Ovary (tissue), 9 donors: Measurements from ENCODE around the gene ZSWIM6. TPM values are rescaled to one million over a fixed set of nuclear protein-coding genes. Genes with fewer than 3 reads are reported as not detected.

ENCODE experiments used
- DNase-seq, 5 donors: peaks; one replicate each; pipeline ENCODE4 v3.0.0-alpha.2; 2019 to 2020
- H3K27ac ChIP-seq, 2 donors: fragments of 200-600 bp; one replicate each; pipeline versions ENCODE4 v1.5.1 to v1.8.0; 2019 to 2022
- H3K27me3 ChIP-seq: fragments of 200-600 bp; one replicate; pipeline ENCODE4 v1.8.0; 2022
- H3K36me3 ChIP-seq: fragments of 200-600 bp; sonication (generic); one replicate; pipeline ENCODE4 v1.5.1; 2019
- H3K4me1 ChIP-seq: one replicate; pipeline ENCODE4 v1.8.1; 2013; ENCODE audit warnings: mild to moderate bottlenecking, moderate library complexity; ENCODE audit not compliant: insufficient read depth
- H3K4me3 ChIP-seq: fragments of 200-600 bp; sonication (generic); one replicate; pipeline ENCODE4 v1.5.1; 2017
- H3K9me3 ChIP-seq, 2 donors: fragments of 200-600 bp in 1 of 2; sonication (generic) in 1 of 2; one replicate each; pipeline versions ENCODE4 v1.5.1 to v1.8.1; 2013 to 2019; ENCODE audit warnings: mild to moderate bottlenecking in 1 of 2, moderate library complexity in 1 of 2
- CTCF ChIP-seq, 3 donors: fragments of 450-650 bp in 2 of 3; fragments of 200-600 bp in 1 of 3; IDR thresholded peaks; one replicate each; pipeline versions ENCODE4 v1.5.1 to v1.8.0; 2016 to 2022; ENCODE audit warnings: antibody characterized with exemption in 3 of 3, mild to moderate bottlenecking in 1 of 3
- EP300 ChIP-seq: sonication (generic); formaldehyde crosslinking; IDR thresholded peaks from one replicate; pipeline ENCODE4 v1.6.1; 2017; ENCODE audit warnings: antibody characterized with exemption
- POLR2A ChIP-seq: fragments of 450-650 bp; IDR thresholded peaks from one replicate; pipeline ENCODE4 v1.6.1; 2017; ENCODE audit warnings: antibody characterized with exemption, mild to moderate bottlenecking, moderate library complexity
- WGBS, 3 donors: extraction: QIAGEN DNeasy Blood & Tissue Kit in 1 of 3; methylation state at CpG; one replicate each; pipeline versions ENCODE4 v1.1.5 to v1.1.7; 2013 to 2017; 5-methylcytosine and 5-hydroxymethylcytosine counted together
- intact Hi-C, 4 donors: fragments of 100-400 bp; cut with DNase I; formaldehyde crosslinking; loops; one replicate each; pipeline versions ENCODE4 v1.11.0 to v1.15.1; 2022 to 2023
- polyA plus RNA-seq, 2 donors: library from polyadenylated mRNA; stranded (reverse); fragments of 200-250 nt in 1 of 2; fragments of 350-450 nt in 1 of 2; fragmentation: Illumina TruSeq in 1 of 2; extraction: RNeasy Lipid Tissue Mini Kit (QIAGEN cat#74804) in 1 of 2; gene quantifications; one replicate each; pipeline ENCODE4 v1.2.3, GENCODE V29; 2013 to 2014
- total RNA-seq, 7 donors: library from RNA; depleted of rRNA in 2 of 7; stranded (reverse); fragments of >200 nt in 2 of 7; fragmentation: NEBNext Ultra II Directional in 3 of 7; extraction: Animal tissue kit (Norgen Biotek cat#: 25700) in 3 of 7; gene quantifications; one replicate each; pipeline versions ENCODE4 v1.1.0 to v1.2.4, GENCODE V29; 2016 to 2023
- donor health status: DM: no; HTN: no; CAD: no; lungs with moderate emphysema.
- donor health status: DM: no; HTN: no; CAD: no.
- donor health status: Bipolar disorder and iron deficiency.
- donor health status: DM: yes; HTN: yes; CAD: no.
- donor health status: DM: no; HTN: no; CAD: no.
- donor health status: DM: yes; HTN: yes; CAD: no.

The ZSWIM6 gene
- total and polyA plus RNA-seq, 9 donors, result 4.1 to 15.3 (median 10.6) TPM

GRCh38 chr5:61534481-61535267 lies 202.6 kb downstream of the ZSWIM6 start:
- intact Hi-C loops, result no loop called here
- H3K36me3 ChIP-seq, result no peaks in the 10 kb centered on the region
- no peak overlapping the region for H3K4me3 ChIP-seq
- no peak for DNase-seq
- H3K27ac ChIP-seq, result no peak overlapping the region
- no peaks in the 10 kb centered on the region for H3K27me3 ChIP-seq
- no peak for TF ChIP-seq POLR2A
- TF ChIP-seq CTCF (IDR thresholded peaks at IDR 0.05), result no peak
- no peak for TF ChIP-seq EP300
- 95 to 96% (median 95%) methylated on average over 5 of the region's 5 CpGs for WGBS, 3 donors
- no peaks in the 10 kb centered on the region for H3K4me1 ChIP-seq
- no peaks in the 10 kb centered on the region for H3K9me3 ChIP-seq

GRCh38 chr5:61535828-61536227 lies 203.8 kb downstream of the ZSWIM6 start:
- DNase-seq, result no peak
- no peaks in the 10 kb centered on the region for H3K36me3 ChIP-seq
- no peak overlapping the region for H3K27ac ChIP-seq
- no peak overlapping the region for H3K4me3 ChIP-seq
- H3K27me3 ChIP-seq, result no peaks in the 10 kb centered on the region
- TF ChIP-seq EP300 (no peak), CTCF (IDR thresholded peaks at IDR 0.05) (no peak)
- no peaks in the 10 kb centered on the region for H3K4me1 ChIP-seq
- no peaks in the 10 kb centered on the region for H3K9me3 ChIP-seq
- 87 to 94% (median 90%) methylated on average over 7 of the region's 7 CpGs for WGBS, 3 donors
- intact Hi-C loops, result no loop called here

- no peak for DNase-seq
- 82 to 90% (median 82%) methylated on average over 1 of the region's 1 CpG for WGBS, 3 donors
- intact Hi-C loops, result no loop called here
- Histone ChIP-seq H3K27ac (no peak overlapping the region), H3K27me3 (no peaks in the 10 kb centered on the region), H3K9me3 (peaks cover 0 to 3% of the 10 kb centered on the region in 2 donors), H3K4me3 (no peak overlapping the region), H3K36me3 (no peaks in the 10 kb centered on the region), H3K4me1 (no peaks in the 10 kb centered on the region)
- TF ChIP-seq EP300 (no peak), CTCF (IDR thresholded peaks at IDR 0.05) (no peak), POLR2A (no peak)
Measured at GRCh38 chr5:61536922-61537321, 204.9 kb downstream of the ZSWIM6 start.

GRCh38 chr5:61538722-61539501 lies 206.9 kb downstream of the ZSWIM6 start:
- H3K36me3 ChIP-seq, result no peaks in the 10 kb centered on the region
- intact Hi-C loops, result no loop called here
- no peak for DNase-seq

More at GRCh38 chr5:61538722-61539501, 206.9 kb downstream of the ZSWIM6 start:
- no peak overlapping the region for H3K27ac ChIP-seq
- H3K27me3 ChIP-seq, result no peaks in the 10 kb centered on the region
- H3K4me1 ChIP-seq, result no peaks in the 10 kb centered on the region
- WGBS, 3 donors, result 91 to 93% (median 92%) methylated on average over 5 of the region's 5 CpGs
- TF ChIP-seq CTCF (IDR thresholded peaks at IDR 0.05) (no peak), POLR2A (no peak), EP300 (no peak)
- H3K4me3 ChIP-seq, result no peak overlapping the region
- H3K9me3 ChIP-seq, result peaks cover 0 to 11% of the 10 kb centered on the region in 2 donors
